Adrenal gland (tissue), 12 donors: ENCODE measurements around the gene EML6. TPM values are rescaled to one million over a fixed set of nuclear protein-coding genes. Genes with fewer than 3 reads are reported as not detected.
"Not testable (repeated sequence)": the region's sequence is repeated elsewhere in the genome, so short reads cannot be mapped to it uniquely, and the experiment has no call there.

Experiments used
- DNase-seq, 7 donors: peaks; one replicate each; pipeline ENCODE4 v3.0.0-alpha.2; 2019 to 2020
- H3K27ac ChIP-seq, 5 donors: fragments of 200-600 bp; sonication (generic) in 4 of 5; 1 replicate in 3 of 5; 2 replicates in 2 of 5; pipeline versions ENCODE4 v1.5.1 to v1.8.0; 2016 to 2020; ENCODE audit warnings: mild to moderate bottlenecking in 1 of 5
- H3K27me3 ChIP-seq: fragments of 200-600 bp; 2 replicates; pipeline ENCODE4 v1.8.0; 2021
- H3K36me3 ChIP-seq, 2 donors: fragments of 200-600 bp; replicated peaks in 1 of 2; 1 replicate in 1 of 2; 2 replicates in 1 of 2; pipeline versions ENCODE4 v1.5.1 to v1.8.0; 2018 to 2022
- H3K4me1 ChIP-seq, 2 donors: fragments of 200-600 bp; replicated peaks in 1 of 2; 1 replicate in 1 of 2; 2 replicates in 1 of 2; pipeline versions ENCODE4 v1.5.1 to v1.8.0; 2018 to 2021
- H3K4me3 ChIP-seq, 4 donors: fragments of 200-600 bp; sonication (generic) in 3 of 4; one replicate each; pipeline ENCODE4 v1.5.1; 2016 to 2018
- H3K9me3 ChIP-seq, 3 donors: fragments of 200-600 bp; sonication (generic) in 1 of 3; replicated peaks in 1 of 3; 1 replicate in 2 of 3; 2 replicates in 1 of 3; pipeline versions ENCODE4 v1.5.1 to v1.8.0; 2016 to 2021
- POLR2A ChIP-seq, 2 donors: fragments of 450-650 bp; IDR thresholded peaks; one replicate each; pipeline ENCODE4 v1.6.1; 2017; ENCODE audit warnings: antibody characterized with exemption in 2 of 2, mild to moderate bottlenecking in 2 of 2, moderate library complexity in 1 of 2
- WGBS, 4 donors: extraction: QIAGEN DNeasy Blood & Tissue Kit in 2 of 4; methylation state at CpG; one replicate each; pipeline versions ENCODE4 v1.1.5 to v1.1.7; 2013 to 2017; 5-methylcytosine and 5-hydroxymethylcytosine counted together
- intact Hi-C, 2 donors: fragments of 100-400 bp; cut with DNase I; formaldehyde crosslinking; loops; one replicate each; pipeline versions ENCODE4 v1.14.1 to v1.15.0; 2022 to 2023
- polyA plus RNA-seq, 3 donors: library from polyadenylated mRNA; stranded (reverse); fragments of 200-250 nt in 2 of 3; fragments of 350-450 nt in 1 of 3; fragmentation: Illumina TruSeq in 1 of 3; extraction: RNeasy Lipid Tissue Mini Kit (QIAGEN cat#74804) in 1 of 3; gene quantifications; one replicate each; pipeline ENCODE4 v1.2.3, GENCODE V29; 2013 to 2014
- total RNA-seq, 9 donors: library from RNA; depleted of rRNA in 4 of 9; stranded (reverse); fragments of >200 nt in 4 of 9; fragments of 120-200 nt in 1 of 9; fragmentation: NEBNext Ultra II Directional in 1 of 9; extraction: Animal tissue kit (Norgen Biotek cat#: 25700) in 1 of 9; gene quantifications; one replicate each; pipeline versions ENCODE4 v1.1.0 to v1.2.4, GENCODE V29; 2013 to 2023
- TF ChIP-seq, protein P1 (sequence below), 6 experiments: fragments of 450-650 bp in 4 of 6; fragments of 200-600 bp in 2 of 6; sonication (generic) in 1 of 6; IDR thresholded peaks; 1 replicate in 5 of 6; 2 replicates in 1 of 6; pipeline versions ENCODE4 v1.5.1 to v1.8.0; 2016 to 2021; ENCODE audit warnings: antibody characterized with exemption in 6 of 6, mild to moderate bottlenecking in 2 of 6, moderate library complexity in 1 of 6
- donor health status: healthy with polysubstance abuse.
- donor health status: Bipolar disorder and iron deficiency.
- donor health status: DM: yes; HTN: yes; CAD: no.
- donor health status: DM: no; HTN: no; CAD: no.
- donor health status: DM: no; HTN: no; CAD: no.
- donor health status: DM: yes; HTN: yes; CAD: no.

The EML6 gene
- total and polyA plus RNA-seq, 12 donors = 6.0 to 19.3 (median 10.9) TPM

DNA sequence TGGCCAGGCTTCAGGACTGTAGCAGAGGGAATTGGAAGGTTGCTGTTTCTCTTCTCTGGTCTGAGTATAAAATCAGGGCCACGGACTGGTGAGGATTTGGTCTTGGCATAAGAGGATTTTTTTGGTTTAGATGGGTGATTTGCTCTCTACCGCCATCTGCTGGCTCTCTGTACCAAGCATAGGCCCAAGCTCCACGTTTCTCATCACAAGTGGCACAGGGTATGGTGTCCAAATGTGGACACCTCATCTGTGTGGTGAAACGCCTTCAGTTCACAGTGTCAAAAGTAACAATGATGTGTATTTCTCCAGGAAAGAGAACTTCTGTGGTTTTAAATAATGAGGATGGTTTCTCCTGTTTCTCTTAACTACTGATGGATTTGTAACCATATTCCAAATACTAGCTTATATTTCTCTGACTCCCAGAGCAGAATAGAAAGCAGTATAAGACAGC is 115.1 kb downstream of the EML6 start:
- WGBS, 4 donors = 4 to 9% (median 5%) methylated on average over 4 of the region's 4 CpGs
- H3K27me3 ChIP-seq = no peaks in the 10 kb centered on the region
- peak overlapping the region in 1 of 5 donors; percentile 22 for H3K27ac ChIP-seq
- peak; percentile 71 to 92 (median 77) for DNase-seq
- no peak for TF ChIP-seq POLR2A (IDR thresholded peaks at IDR 0.05)
- TF ChIP-seq, protein P1, sequence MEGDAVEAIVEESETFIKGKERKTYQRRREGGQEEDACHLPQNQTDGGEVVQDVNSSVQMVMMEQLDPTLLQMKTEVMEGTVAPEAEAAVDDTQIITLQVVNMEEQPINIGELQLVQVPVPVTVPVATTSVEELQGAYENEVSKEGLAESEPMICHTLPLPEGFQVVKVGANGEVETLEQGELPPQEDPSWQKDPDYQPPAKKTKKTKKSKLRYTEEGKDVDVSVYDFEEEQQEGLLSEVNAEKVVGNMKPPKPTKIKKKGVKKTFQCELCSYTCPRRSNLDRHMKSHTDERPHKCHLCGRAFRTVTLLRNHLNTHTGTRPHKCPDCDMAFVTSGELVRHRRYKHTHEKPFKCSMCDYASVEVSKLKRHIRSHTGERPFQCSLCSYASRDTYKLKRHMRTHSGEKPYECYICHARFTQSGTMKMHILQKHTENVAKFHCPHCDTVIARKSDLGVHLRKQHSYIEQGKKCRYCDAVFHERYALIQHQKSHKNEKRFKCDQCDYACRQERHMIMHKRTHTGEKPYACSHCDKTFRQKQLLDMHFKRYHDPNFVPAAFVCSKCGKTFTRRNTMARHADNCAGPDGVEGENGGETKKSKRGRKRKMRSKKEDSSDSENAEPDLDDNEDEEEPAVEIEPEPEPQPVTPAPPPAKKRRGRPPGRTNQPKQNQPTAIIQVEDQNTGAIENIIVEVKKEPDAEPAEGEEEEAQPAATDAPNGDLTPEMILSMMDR (IDR thresholded peaks at IDR 0.05) = peak; percentile 77 to 93 (median 86)
- intact Hi-C loops = loop anchor here (5.0 to 10.0 kb wide), 3 partner anchors 111 to 734 kb away; partner anchors contain the start of gene EML6 (in 1 of the 2)
- no peaks in the 10 kb centered on the region for H3K9me3 ChIP-seq
- H3K4me1 ChIP-seq = peaks cover 0 to 8% of the 10 kb centered on the region in 2 donors
- no peaks in the 10 kb centered on the region for H3K36me3 ChIP-seq
- no peak overlapping the region for H3K4me3 ChIP-seq

DNA sequence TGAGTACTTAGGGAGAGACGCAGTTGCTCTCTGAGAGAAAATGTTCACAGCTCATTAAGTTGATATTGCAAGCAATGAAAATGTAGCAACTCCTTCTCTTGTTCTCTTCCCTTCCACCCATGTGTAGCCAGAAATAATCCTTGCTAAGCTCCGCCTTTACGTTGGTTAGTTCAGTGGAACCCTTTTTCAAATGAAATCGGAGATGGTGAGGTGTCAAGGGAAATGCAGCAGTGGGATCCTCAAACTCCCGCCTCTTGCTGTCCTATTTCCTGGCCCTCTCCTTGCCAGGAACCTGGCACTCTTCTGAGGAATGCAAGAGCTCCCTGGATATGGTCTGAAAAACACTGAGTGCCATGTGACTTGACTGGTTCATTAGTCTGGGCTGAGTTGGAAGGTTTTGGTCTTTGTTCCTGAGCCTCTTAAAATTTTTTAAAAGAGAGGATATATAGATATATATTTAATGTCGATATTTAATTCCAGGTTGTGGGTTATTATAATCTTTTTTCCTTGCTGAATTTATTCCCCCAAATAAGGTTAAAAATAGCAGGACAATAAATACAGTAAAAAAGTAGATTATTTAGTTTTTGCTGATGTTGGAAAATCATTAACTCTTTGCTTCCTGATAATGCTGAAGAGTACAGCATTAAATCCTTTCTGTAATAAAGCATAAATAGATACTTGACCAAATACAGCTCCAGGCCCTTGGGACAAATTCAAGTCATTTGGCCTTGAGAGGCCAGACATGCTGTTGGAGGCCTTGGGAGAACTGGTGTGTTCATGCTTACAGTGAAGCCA is 116.2 kb downstream of the EML6 start:
- Histone ChIP-seq H3K4me3 (no peak overlapping the region), H3K9me3 (no peaks in the 10 kb centered on the region), H3K36me3 (no peaks in the 10 kb centered on the region), H3K27ac (no peak overlapping the region), H3K4me1 (peaks cover 0 to 8% of the 10 kb centered on the region in 2 donors), H3K27me3 (no peaks in the 10 kb centered on the region)
- 83 to 94% (median 86%) methylated on average over 6 of the region's 6 CpGs for WGBS, 4 donors
- intact Hi-C loops = loop anchor here (5.0 to 10.0 kb wide), 3 partner anchors 112 to 735 kb away; partner anchors contain the start of gene EML6 (in 1 of the 2)
- DNase-seq = peak in 3 of 7 donors; percentile 29 to 45 (median 33)
- no peak for TF ChIP-seq POLR2A (IDR thresholded peaks at IDR 0.05)
- TF ChIP-seq, protein P1 (IDR thresholded peaks at IDR 0.05) = no peak

DNA sequence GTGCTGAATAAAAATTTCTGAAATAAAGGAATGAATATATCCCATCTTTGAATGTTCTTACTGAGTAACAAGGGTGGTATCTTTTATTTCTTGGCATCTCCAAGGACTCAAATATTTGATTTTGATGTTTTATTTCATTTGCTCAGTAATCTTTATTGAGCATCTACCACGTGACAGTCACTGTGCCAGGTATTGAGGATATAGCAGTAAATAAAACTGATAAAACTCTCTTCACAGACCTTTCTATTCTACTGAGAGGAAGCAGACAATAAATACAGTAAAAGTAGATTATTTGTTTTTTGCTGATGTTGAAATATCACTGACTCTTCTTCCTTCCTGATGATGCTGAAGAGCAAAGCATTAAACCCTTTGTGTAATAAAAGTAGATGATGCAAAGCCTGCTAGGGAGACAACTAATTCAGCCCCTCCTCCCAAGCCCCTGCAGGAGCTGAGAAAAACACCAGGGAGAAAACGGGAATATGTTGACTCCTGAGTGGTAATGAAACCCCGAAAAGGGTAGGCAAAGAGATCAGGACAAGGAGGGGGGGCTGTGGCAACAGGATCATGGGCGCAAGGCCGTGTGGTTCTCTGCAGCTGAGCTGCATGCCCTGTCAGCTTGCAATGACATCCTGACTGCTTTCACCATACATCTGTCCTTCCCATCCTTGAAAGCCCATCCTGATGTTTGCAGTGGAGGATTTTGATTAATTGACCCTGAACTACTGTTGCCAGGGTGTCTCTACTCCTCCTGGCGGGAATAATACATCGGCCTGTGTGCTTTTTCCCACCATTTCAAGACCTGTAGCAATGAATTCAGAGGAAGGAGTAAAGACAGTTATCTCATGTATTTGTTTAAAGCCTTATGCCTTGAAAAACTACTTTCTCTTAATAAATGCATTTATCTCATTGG is 117.4 kb downstream of the EML6 start:
- DNase-seq = no peak
- H3K9me3 ChIP-seq = no peaks in the 10 kb centered on the region
- no peak for TF ChIP-seq POLR2A (IDR thresholded peaks at IDR 0.05)
- TF ChIP-seq, protein P1 (IDR thresholded peaks at IDR 0.05) = no peak
- no peak overlapping the region for H3K27ac ChIP-seq
- H3K27me3 ChIP-seq = no peaks in the 10 kb centered on the region
- intact Hi-C loops = no loop called here
- no peak overlapping the region for H3K4me3 ChIP-seq
- 67 to 85% (median 77%) methylated on average over 7 of the region's 7 CpGs for WGBS, 4 donors
- H3K4me1 ChIP-seq = peaks cover 0 to 8% of the 10 kb centered on the region in 2 donors
- no peaks in the 10 kb centered on the region for H3K36me3 ChIP-seq

DNA sequence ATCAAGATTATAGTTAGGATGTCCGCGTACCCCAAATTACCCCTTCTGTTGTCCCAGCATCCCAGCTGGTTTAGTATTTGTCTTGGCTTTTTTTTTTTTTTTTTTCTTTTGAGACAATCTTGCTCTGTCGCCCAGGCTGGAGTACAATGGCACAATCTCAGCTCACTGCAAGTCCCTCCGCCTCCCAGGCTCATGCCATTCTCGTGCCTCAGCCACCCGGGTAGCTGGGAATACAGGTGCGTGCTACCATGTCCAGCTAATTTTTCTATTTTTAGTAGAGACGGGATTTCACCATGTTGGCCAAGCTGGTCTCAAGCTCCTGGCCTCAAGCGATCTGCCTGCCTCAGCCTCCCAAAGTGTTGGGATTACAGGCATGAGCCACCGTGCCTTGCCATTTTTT is 118.0 kb downstream of the EML6 start:
- intact Hi-C loops, H3K36me3 ChIP-seq, H3K27ac ChIP-seq, H3K27me3 ChIP-seq, H3K4me1 ChIP-seq, DNase-seq, H3K4me3 ChIP-seq, H3K9me3 ChIP-seq: not testable (repeated sequence)
- 91 to 98% (median 96%) methylated on average over 10 of the region's 10 CpGs for WGBS, 4 donors
